ENCODE data around the gene TLR7. TPM values are rescaled to one million over a fixed set of nuclear protein-coding genes. Genes with fewer than 3 reads are reported as not detected.

TLR7 gene
- total RNA-seq, 4 donors from 2014 or later, result 0.30 to 1.2 (median 0.64) TPM

GRCh38 chrX:12921886-12922598 lies 55.2 kb downstream of the TLR7 start:
- WGBS, 2 donors, result 82 to 86% methylated on average over 10 of the region's 10 CpGs

DNA sequence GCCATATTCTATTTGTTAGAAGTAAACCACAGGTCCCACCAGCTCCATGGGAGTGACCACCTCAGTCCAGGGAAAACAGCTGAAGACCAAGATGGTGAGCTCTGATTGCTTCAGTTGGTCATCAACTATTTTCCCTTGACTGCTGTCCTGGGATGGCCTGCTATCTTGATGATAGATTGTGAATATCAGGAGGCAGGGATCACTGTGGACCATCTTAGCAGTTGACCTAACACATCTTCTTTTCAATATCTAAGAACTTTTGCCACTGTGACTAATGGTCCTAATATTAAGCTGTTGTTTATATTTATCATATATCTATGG lies 55.7 kb downstream of the TLR7 start:
- DNase-seq (ENCODE audit: low spot score in 2 of 2), result no peak
- Histone ChIP-seq H3K4me3 (no peak overlapping the region), H3K4me1 (no peaks in the 10 kb centered on the region), H3K27ac (no peak overlapping the region), H3K36me3 (no peaks in the 10 kb centered on the region), H3K9me3 (no peaks in the 10 kb centered on the region), H3K27me3 (no peaks in the 10 kb centered on the region)
- TF ChIP-seq, protein P1, sequence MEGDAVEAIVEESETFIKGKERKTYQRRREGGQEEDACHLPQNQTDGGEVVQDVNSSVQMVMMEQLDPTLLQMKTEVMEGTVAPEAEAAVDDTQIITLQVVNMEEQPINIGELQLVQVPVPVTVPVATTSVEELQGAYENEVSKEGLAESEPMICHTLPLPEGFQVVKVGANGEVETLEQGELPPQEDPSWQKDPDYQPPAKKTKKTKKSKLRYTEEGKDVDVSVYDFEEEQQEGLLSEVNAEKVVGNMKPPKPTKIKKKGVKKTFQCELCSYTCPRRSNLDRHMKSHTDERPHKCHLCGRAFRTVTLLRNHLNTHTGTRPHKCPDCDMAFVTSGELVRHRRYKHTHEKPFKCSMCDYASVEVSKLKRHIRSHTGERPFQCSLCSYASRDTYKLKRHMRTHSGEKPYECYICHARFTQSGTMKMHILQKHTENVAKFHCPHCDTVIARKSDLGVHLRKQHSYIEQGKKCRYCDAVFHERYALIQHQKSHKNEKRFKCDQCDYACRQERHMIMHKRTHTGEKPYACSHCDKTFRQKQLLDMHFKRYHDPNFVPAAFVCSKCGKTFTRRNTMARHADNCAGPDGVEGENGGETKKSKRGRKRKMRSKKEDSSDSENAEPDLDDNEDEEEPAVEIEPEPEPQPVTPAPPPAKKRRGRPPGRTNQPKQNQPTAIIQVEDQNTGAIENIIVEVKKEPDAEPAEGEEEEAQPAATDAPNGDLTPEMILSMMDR (IDR thresholded peaks at IDR 0.05), result no peak
- TF ChIP-seq EP300 (IDR thresholded peaks at IDR 0.05) (no peak), POLR2A (IDR thresholded peaks at IDR 0.05) (no peak)

More at GRCh38 chrX:12921886-12922598, 55.2 kb downstream of the TLR7 start:
- DNase-seq (ENCODE audit: low spot score in 2 of 2), result no peak
- Histone ChIP-seq H3K9me3 (no peaks in the 10 kb centered on the region), H3K36me3 (no peaks in the 10 kb centered on the region), H3K4me1 (no peaks in the 10 kb centered on the region), H3K27me3 (no peaks in the 10 kb centered on the region), H3K4me3 (no peak overlapping the region), H3K27ac (no peak overlapping the region)
- TF ChIP-seq, protein P1 (IDR thresholded peaks at IDR 0.05), result no peak
- TF ChIP-seq POLR2A (IDR thresholded peaks at IDR 0.05) (no peak), EP300 (IDR thresholded peaks at IDR 0.05) (no peak)

DNA sequence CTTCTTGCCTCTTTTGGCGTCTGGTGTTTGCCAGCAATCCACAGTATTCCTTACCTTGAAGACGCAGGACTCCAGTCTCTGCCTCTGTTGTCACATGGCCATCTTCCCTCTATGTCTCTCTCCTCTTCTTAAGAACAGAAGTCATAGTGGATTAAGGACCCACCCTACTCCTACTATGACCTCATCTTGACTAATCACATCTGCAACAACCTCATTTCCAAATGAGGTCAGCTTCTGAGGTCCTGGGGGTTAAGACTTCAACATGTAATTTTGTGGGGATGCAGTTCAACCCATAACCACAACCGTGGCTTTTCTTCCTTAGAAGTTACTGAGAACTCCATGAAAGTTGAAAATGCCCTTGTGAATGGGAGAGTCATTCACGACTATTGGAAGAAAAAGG lies 62.8 kb downstream of the TLR7 start:
- H3K27me3 ChIP-seq, result no peaks in the 10 kb centered on the region
- no peaks in the 10 kb centered on the region for H3K4me1 ChIP-seq
- DNase-seq (ENCODE audit: low spot score in 2 of 2), result no peak
- no peak overlapping the region for H3K27ac ChIP-seq
- H3K36me3 ChIP-seq, result no peaks in the 10 kb centered on the region
- no peak for TF ChIP-seq EP300 (IDR thresholded peaks at IDR 0.05)
- TF ChIP-seq POLR2A (IDR thresholded peaks at IDR 0.05), result no peak
- TF ChIP-seq, protein P1 (IDR thresholded peaks at IDR 0.05), result no peak
- no peak overlapping the region for H3K4me3 ChIP-seq
- WGBS, 2 donors, result 49 to 63% methylated on average over 4 of the region's 4 CpGs
- H3K9me3 ChIP-seq, result no peaks in the 10 kb centered on the region

GRCh38 chrX:12930150-12930549 lies 63.3 kb downstream of the TLR7 start:
- DNase-seq (ENCODE audit: low spot score in 2 of 2), result no peak
- Histone ChIP-seq H3K9me3 (no peaks in the 10 kb centered on the region), H3K4me1 (no peaks in the 10 kb centered on the region), H3K27me3 (no peaks in the 10 kb centered on the region), H3K4me3 (no peak overlapping the region), H3K36me3 (no peaks in the 10 kb centered on the region), H3K27ac (no peak overlapping the region)
- 52 to 67% methylated on average over 2 of the region's 2 CpGs for WGBS, 2 donors
- no peak for TF ChIP-seq POLR2A (IDR thresholded peaks at IDR 0.05)
- TF ChIP-seq, protein P1 (IDR thresholded peaks at IDR 0.05), result no peak

DNA sequence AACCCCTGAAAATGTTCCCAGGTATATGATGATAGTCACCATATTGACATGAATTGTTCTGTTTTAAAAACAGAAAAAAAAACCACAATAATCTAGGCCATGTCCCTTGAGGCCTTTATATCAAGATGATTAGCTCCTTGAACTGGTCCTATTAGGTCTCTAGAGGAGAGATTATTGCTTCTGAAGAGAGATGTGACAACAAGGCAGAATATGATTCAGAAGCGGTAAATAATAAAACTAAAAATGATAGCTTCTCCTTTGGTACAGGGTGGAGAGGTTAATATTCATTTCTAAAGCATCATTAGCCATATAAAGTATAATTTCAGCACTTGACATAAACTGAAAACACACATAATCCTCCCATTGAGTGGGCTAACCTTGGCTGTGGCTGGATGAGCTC lies 65.4 kb downstream of the TLR7 start:
- Histone ChIP-seq H3K9me3 (no peaks in the 10 kb centered on the region), H3K27ac (no peak overlapping the region), H3K4me3 (no peak overlapping the region), H3K36me3 (no peaks in the 10 kb centered on the region), H3K27me3 (no peaks in the 10 kb centered on the region), H3K4me1 (no peaks in the 10 kb centered on the region)
- WGBS, 2 donors, result 63 to 92% methylated on average over 1 of the region's 1 CpG
- DNase-seq (ENCODE audit: low spot score in 2 of 2), result no peak
- TF ChIP-seq, protein P1 (IDR thresholded peaks at IDR 0.05), result no peak
- TF ChIP-seq POLR2A (IDR thresholded peaks at IDR 0.05) (no peak), EP300 (IDR thresholded peaks at IDR 0.05) (no peak)

All from tibial nerve (tissue), 4 donors.